H1 (cell line): ENCODE results near the gene TACC2. TPM values are rescaled to one million over a fixed set of nuclear protein-coding genes. Genes with fewer than 3 reads are reported as not detected.

Source experiments
- CTCF ChIA-PET: fragments of 300-600 bp; sonication (Branson Sonifier 250); formaldehyde crosslinking; loops from one replicate; lab custom pipeline; 2021; ENCODE audit not compliant: partially characterized antibody; lab: Charles Lee
- POLR2A ChIA-PET: fragments of 300-600 bp; sonication (Branson Sonifier 250); formaldehyde crosslinking; loops from one replicate; lab custom pipeline; 2021; ENCODE audit warnings: inconsistent platforms; ENCODE audit not compliant: partially characterized antibody; lab: Charles Lee
- DNase-seq, 2 experiments: peaks; one replicate each; pipeline versions ENCODE4 v3.0.0 to v3.0.0-alpha.2; 2010 to 2022; ENCODE audit warnings: low spot score in 2 of 2, low read depth in 1 of 2, mixed read lengths in 1 of 2
- FAIRE-seq: peaks from 2 replicates; lab custom pipeline; 2011; peaks lifted over from hg19 to GRCh38; lab: Jason Lieb, UNC
- H2AFZ ChIP-seq: 2 replicates; pipeline ENCODE4 v1.8.1; 2012; ENCODE audit warnings: low read length, inconsistent platforms
- H2AK5ac ChIP-seq: 2 replicates; pipeline ENCODE4 v1.6.1; 2013; ENCODE audit warnings: low read depth, low read length
- H2BK120ac ChIP-seq: replicated peaks from 2 replicates; pipeline ENCODE3; 2013; ENCODE audit warnings: low read depth, low read length, inconsistent platforms
- H2BK12ac ChIP-seq: 2 replicates; pipeline ENCODE4 v1.6.1; 2013; ENCODE audit warnings: low read depth, low read length
- H2BK15ac ChIP-seq: 2 replicates; pipeline ENCODE4 v1.6.1; 2013; ENCODE audit warnings: low read length
- H2BK20ac ChIP-seq: 2 replicates; pipeline ENCODE4 v1.6.1; 2013; ENCODE audit warnings: low read length
- H2BK5ac ChIP-seq: 2 replicates; pipeline ENCODE4 v1.6.1; 2013; ENCODE audit warnings: low read depth, low read length
- H3K14ac ChIP-seq: 2 replicates; pipeline ENCODE4 v1.6.1; 2013; ENCODE audit warnings: inconsistent platforms; ENCODE audit not compliant: insufficient read length
- H3K18ac ChIP-seq: 2 replicates; pipeline ENCODE4 v1.6.1; 2013; ENCODE audit warnings: low read length; ENCODE audit errors: extremely low read depth
- H3K23ac ChIP-seq: 2 replicates; pipeline ENCODE4 v1.6.1; 2013; ENCODE audit warnings: inconsistent platforms; ENCODE audit not compliant: insufficient read length
- H3K23me2 ChIP-seq: 2 replicates; pipeline ENCODE4 v1.6.1; 2013; ENCODE audit warnings: low read depth, low read length
- H3K27ac ChIP-seq: 2 replicates; pipeline ENCODE4 v1.6.1; 2011; ENCODE audit warnings: low read depth, low read length, inconsistent platforms
- H3K27me3 ChIP-seq, 4 experiments: replicated peaks in 1 of 4; 1 replicate in 1 of 4; 2 replicates in 3 of 4; pipeline versions ENCODE4 v1.6.1 to v1.8.1; 2011 to 2013; ENCODE audit warnings: low read length in 3 of 4, mild to moderate bottlenecking in 3 of 4, inconsistent platforms in 2 of 4, mixed read lengths in 2 of 4, moderate library complexity in 1 of 4; ENCODE audit not compliant: control insufficient read depth in 3 of 4, insufficient read depth in 3 of 4; ENCODE audit errors: extremely low read depth in 1 of 4
- H3K36me3 ChIP-seq, 4 experiments: 2 replicates each; pipeline versions ENCODE4 v1.6.1 to v1.8.1; 2011 to 2013; ENCODE audit warnings: mild to moderate bottlenecking in 4 of 4, low read length in 3 of 4, moderate library complexity in 2 of 4, control low read depth in 1 of 4, inconsistent platforms in 1 of 4; ENCODE audit not compliant: insufficient read depth in 4 of 4, control insufficient read depth in 2 of 4
- H3K4ac ChIP-seq: replicated peaks from 2 replicates; pipeline ENCODE3; 2013; ENCODE audit warnings: low read length, low read depth, mixed read lengths, inconsistent platforms; ENCODE audit not compliant: insufficient read length
- H3K4me1 ChIP-seq, 4 experiments: replicated peaks in 1 of 4; 1 replicate in 1 of 4; 2 replicates in 3 of 4; pipeline versions ENCODE4 v1.6.1 to v1.8.1; 2011 to 2013; ENCODE audit warnings: low read length in 3 of 4, inconsistent platforms in 2 of 4, mixed read lengths in 1 of 4; ENCODE audit not compliant: insufficient read depth in 4 of 4, control insufficient read depth in 3 of 4
- H3K4me2 ChIP-seq, 2 experiments: 2 replicates each; pipeline versions ENCODE4 v1.6.1 to v1.8.1; 2011 to 2013; ENCODE audit warnings: low read depth in 2 of 2, low read length in 2 of 2, control low read depth in 1 of 2, inconsistent platforms in 1 of 2, mild to moderate bottlenecking in 1 of 2; ENCODE audit not compliant: insufficient read depth in 1 of 2
- H3K4me3 ChIP-seq, 4 experiments: fragments of 200-600, 300-600 bp in 1 of 4; sonication (generic), shearing (Covaris generic), sonication (Bioruptor Twin) in 1 of 4; 2 replicates each; pipeline versions ENCODE4 v1.5.1 to v1.8.1; 2011 to 2016; ENCODE audit warnings: low read length in 4 of 4, low read depth in 3 of 4, control low read depth in 2 of 4, inconsistent platforms in 2 of 4, mild to moderate bottlenecking in 2 of 4, mixed read lengths in 1 of 4, moderate library complexity in 1 of 4; ENCODE audit not compliant: insufficient read depth in 2 of 4; ENCODE audit errors: extremely low read depth in 1 of 4
- H3K56ac ChIP-seq: replicated peaks from 2 replicates; pipeline ENCODE3; 2013; ENCODE audit warnings: low read depth, mild to moderate bottlenecking, mixed read lengths, low read length, inconsistent platforms; ENCODE audit not compliant: insufficient read length
- H3K79me1 ChIP-seq: 2 replicates; pipeline ENCODE4 v1.6.1; 2013; ENCODE audit warnings: low read depth, low read length, control low read depth
- H3K79me2 ChIP-seq, 2 experiments: 2 replicates each; pipeline versions ENCODE4 v1.6.1 to v1.8.1; 2012 to 2013; ENCODE audit warnings: low read length in 2 of 2, mild to moderate bottlenecking in 2 of 2, inconsistent platforms in 1 of 2; ENCODE audit not compliant: insufficient read depth in 2 of 2, control insufficient read depth in 1 of 2
- H3K9ac ChIP-seq, 4 experiments: replicated peaks in 1 of 4; 1 replicate in 1 of 4; 2 replicates in 3 of 4; pipeline versions ENCODE4 v1.6.1 to v1.8.1; 2011 to 2013; ENCODE audit warnings: low read depth in 3 of 4, low read length in 3 of 4, control low read depth in 2 of 4, mild to moderate bottlenecking in 2 of 4, moderate library complexity in 2 of 4, inconsistent platforms in 1 of 4; ENCODE audit errors: extremely low read depth in 1 of 4
- H3K9me3 ChIP-seq, 2 experiments: 2 replicates each; pipeline versions ENCODE4 v1.6.1 to v1.8.1; 2012 to 2013; ENCODE audit warnings: mild to moderate bottlenecking in 2 of 2, moderate library complexity in 2 of 2, control low read depth in 1 of 2, inconsistent platforms in 1 of 2, low read depth in 1 of 2, low read length in 1 of 2, mixed read lengths in 1 of 2; ENCODE audit not compliant: insufficient read depth in 2 of 2
- H4K20me1 ChIP-seq, 2 experiments: replicated peaks in 1 of 2; 2 replicates each; pipeline versions ENCODE3 to v1.8.1; 2011 to 2013; ENCODE audit warnings: inconsistent platforms in 2 of 2, low read length in 2 of 2, mild to moderate bottlenecking in 1 of 2; ENCODE audit not compliant: insufficient read depth in 2 of 2, control insufficient read depth in 1 of 2
- H4K5ac ChIP-seq: 2 replicates; pipeline ENCODE4 v1.6.1; 2013; ENCODE audit warnings: low read length, low read depth, mixed read lengths, inconsistent platforms; ENCODE audit not compliant: insufficient read length
- H4K8ac ChIP-seq: 2 replicates; pipeline ENCODE4 v1.8.0; 2013; ENCODE audit warnings: mild to moderate bottlenecking, moderate library complexity, low read length, inconsistent platforms; ENCODE audit not compliant: insufficient read depth; ENCODE audit errors: extremely low read depth
- H4K91ac ChIP-seq: replicated peaks from 2 replicates; pipeline ENCODE3; 2013; ENCODE audit warnings: low read length, mixed read lengths, inconsistent platforms; ENCODE audit not compliant: insufficient read length
- ASH2L ChIP-seq: fragments of 200-600, 300-600 bp; sonication (generic); IDR thresholded peaks from one replicate; pipeline ENCODE4 v1.7.1; 2017; ENCODE audit warnings: low read length
- CBX5 ChIP-seq: fragments of 300-800, 300-1000 bp; sonication (generic); IDR thresholded peaks from 2 replicates; pipeline ENCODE4 v1.7.1; 2016; ENCODE audit warnings: antibody characterized with exemption, low read length, low read depth
- CBX8 ChIP-seq: fragments of 300-800, 300-1000 bp; sonication (generic); IDR thresholded peaks from 2 replicates; pipeline ENCODE4 v1.7.1; 2016; ENCODE audit warnings: low read depth, low read length, borderline replicate concordance
- CREB1 ChIP-seq: IDR thresholded peaks from 2 replicates; pipeline ENCODE4 v1.6.1; 2012; ENCODE audit warnings: inconsistent platforms
- EP300 ChIP-seq, 2 experiments: IDR thresholded peaks; 1 replicate in 1 of 2; 2 replicates in 1 of 2; pipeline ENCODE4 v1.6.1; 2011 to 2012; ENCODE audit warnings: low read depth in 2 of 2, low read length in 2 of 2, mild to moderate bottlenecking in 2 of 2, borderline replicate concordance in 1 of 2, inconsistent platforms in 1 of 2, moderate library complexity in 1 of 2
- EZH2 ChIP-seq: fragments of 200-600 bp; sonication (generic); IDR thresholded peaks from 2 replicates; pipeline ENCODE4 v1.7.1; 2012; ENCODE audit warnings: low read depth, mild to moderate bottlenecking, moderate library complexity, low read length, inconsistent platforms; ENCODE audit not compliant: severe bottlenecking
- JUN ChIP-seq: IDR thresholded peaks from 2 replicates; pipeline ENCODE4 v1.6.1; 2011; ENCODE audit warnings: low read depth, mild to moderate bottlenecking, improper control_type of control experiment, low read length
- JUND ChIP-seq: IDR thresholded peaks from 2 replicates; pipeline ENCODE4 v1.6.1; 2011; ENCODE audit warnings: mild to moderate bottlenecking, improper control_type of control experiment, low read length
- KDM5A ChIP-seq: fragments of 200-600 bp; IDR thresholded peaks from 2 replicates; pipeline ENCODE4 v1.7.1; 2012; ENCODE audit warnings: mild to moderate bottlenecking, low read length, inconsistent platforms, mixed read lengths
- MAX ChIP-seq: IDR thresholded peaks from 2 replicates; pipeline ENCODE4 v1.6.1; 2012; ENCODE audit warnings: inconsistent platforms
- RAD21 ChIP-seq, 2 experiments: IDR thresholded peaks in 1 of 2; conservative IDR thresholded peaks in 1 of 2; 2 replicates each; pipeline ENCODE4 v1.6.1; 2011; ENCODE audit warnings: low read depth in 2 of 2, low read length in 2 of 2, improper control_type of control experiment in 1 of 2, inconsistent platforms in 1 of 2, mild to moderate bottlenecking in 1 of 2, moderate library complexity in 1 of 2
- SAP30 ChIP-seq: fragments of 300-600 bp; sonication (generic); IDR thresholded peaks from 2 replicates; pipeline ENCODE4 v1.7.1; 2012; ENCODE audit warnings: low read length, moderate library complexity, mild to moderate bottlenecking, inconsistent platforms; ENCODE audit not compliant: insufficient read depth, insufficient replicate concordance
- SIX5 ChIP-seq: IDR thresholded peaks from 2 replicates; pipeline ENCODE4 v1.6.1; 2011; ENCODE audit warnings: mild to moderate bottlenecking, low read depth, low read length
- SP4 ChIP-seq: IDR thresholded peaks from 2 replicates; pipeline ENCODE4 v1.6.1; 2012; ENCODE audit warnings: low read length, inconsistent platforms
- SRF ChIP-seq: IDR thresholded peaks from 2 replicates; pipeline ENCODE4 v1.6.1; 2011; ENCODE audit warnings: mild to moderate bottlenecking, low read depth, low read length, moderate library complexity
- WGBS, 2 experiments: shearing (Covaris generic) in 1 of 2; methylation state at CpG; one replicate each; pipeline versions ENCODE4 v1.1.6 to v1.1.7; 2013 to 2015; ENCODE audit warnings: low lambda C conversion rate in 2 of 2, mixed read lengths in 2 of 2, inconsistent platforms in 1 of 2, low coverage in 1 of 2, missing lambda C conversion rate in 1 of 2; ENCODE audit not compliant: insufficient replicate concordance in 2 of 2, insufficient coverage in 1 of 2, insufficient read length in 1 of 2; ENCODE audit errors: extremely low coverage in 1 of 2, missing lambda C conversion rate in 1 of 2; 5-methylcytosine and 5-hydroxymethylcytosine counted together
- polyA plus RNA-seq, 7 experiments: library from polyadenylated mRNA; depleted of rRNA in 3 of 7; stranded (reverse) in 5 of 7; unstranded in 2 of 7; fragments of >200 nt in 5 of 7; fragments of 200-250 nt in 2 of 7; gene quantifications; 1 replicate in 5 of 7; 2 replicates in 1 of 7; 4 replicates in 1 of 7; pipeline versions ENCODE4 v1.2.1 to v1.2.3, GENCODE V29; 2011 to 2013; ENCODE audit warnings: missing spikeins in 2 of 7, mixed read lengths in 2 of 7
- total RNA-seq: library from RNA; stranded (reverse); fragmentation: NEBNext Ultra II Directional; extraction: Animal tissue kit (Norgen Biotek cat#: 25700); gene quantifications from 2 replicates; pipeline ENCODE4 v1.2.1, GENCODE V29; 2021

TACC2 gene
- total and polyA plus RNA-seq, 2 of the 8 experiments (the other 6 are each of a cell fraction or from before 2014, with no cell fraction given), result 21.2 to 46.6 TPM

GRCh38 chr10:122252805-122253204 lies 263.8 kb downstream of the TACC2 start:
- Histone ChIP-seq H3K4ac (no peak overlapping the region), H2BK15ac (no peak overlapping the region), H4K8ac (no peak overlapping the region), H3K56ac (no peak overlapping the region), H3K4me1 (no peaks in the 10 kb centered on the region; a peak in 1 of 7 replicates), H3K18ac (no peak overlapping the region), H2BK120ac (no peak overlapping the region), H3K79me1 (no peaks in the 10 kb centered on the region), H2BK12ac (no peak overlapping the region), H4K5ac (no peak overlapping the region), H4K91ac (no peak overlapping the region), H3K4me3 (no peak overlapping the region), H3K36me3 (peaks cover 6 to 31% (median 20%) of the 10 kb centered on the region in 4 experiments), H2AK5ac (no peak overlapping the region), H3K27me3 (no peaks in the 10 kb centered on the region), H2AFZ (no peak overlapping the region), H3K9me3 (no peaks in the 10 kb centered on the region), H2BK5ac (no peak overlapping the region), H3K23me2 (no peaks in the 10 kb centered on the region), H3K4me2 (no peak overlapping the region), H2BK20ac (no peak overlapping the region), H3K79me2 (no peaks in the 10 kb centered on the region), H3K23ac (no peak overlapping the region), H4K20me1 (peaks cover 0 to 1% of the 10 kb centered on the region in 2 experiments), H3K27ac (no peak overlapping the region), H3K9ac (no peak overlapping the region), H3K14ac (no peak overlapping the region)
- 93% methylated on average over 3 of the region's 3 CpGs; no CpG with 5 or more reads in 1 of the 2 experiments for WGBS, 2 experiments
- POLR2A ChIA-PET, result no interaction called here
- CTCF ChIA-PET, result interaction anchor here (0.6 to 1.5 kb wide), 3 partner anchors 10 to 26 kb away, joined by 3 to 4 read pairs (median 3); partner anchors contain the start of gene BTBD16
- FAIRE-seq (no peak), DNase-seq (no peak)
- TF ChIP-seq CBX8 (no peak), JUND (no peak), SP4 (no peak), CREB1 (no peak), EZH2 (no peak), KDM5A (no peak), SAP30 (no peak), SRF (no peak), SIX5 (no peak), MAX (no peak), CBX5 (no peak), EP300 (IDR thresholded peaks at IDR 0.05; ENCODE audit: borderline replicate concordance in 1 of 2, low read depth in 2 of 2, low read length in 2 of 2) (no peak), JUN (no peak), RAD21 (IDR thresholded peaks at IDR 0.05 in 1 of 2, conservative IDR thresholded peaks at IDR 0.05 in 1 of 2; ENCODE audit: low read depth in 2 of 2, low read length in 2 of 2) (no peak), ASH2L (no peak)
